HG03060 (cell line): Measurements from ENCODE around the gene CACNA1D.

Source experiments
- ATAC-seq: cut with Tn5 transposase; IDR thresholded peaks from one replicate; pipeline ENCODE4 v1.9.1; 2021; ENCODE audit warnings: low read depth, moderate number of reproducible peaks; ENCODE audit not compliant: unreplicated experiment

The CACNA1D gene

DNA sequence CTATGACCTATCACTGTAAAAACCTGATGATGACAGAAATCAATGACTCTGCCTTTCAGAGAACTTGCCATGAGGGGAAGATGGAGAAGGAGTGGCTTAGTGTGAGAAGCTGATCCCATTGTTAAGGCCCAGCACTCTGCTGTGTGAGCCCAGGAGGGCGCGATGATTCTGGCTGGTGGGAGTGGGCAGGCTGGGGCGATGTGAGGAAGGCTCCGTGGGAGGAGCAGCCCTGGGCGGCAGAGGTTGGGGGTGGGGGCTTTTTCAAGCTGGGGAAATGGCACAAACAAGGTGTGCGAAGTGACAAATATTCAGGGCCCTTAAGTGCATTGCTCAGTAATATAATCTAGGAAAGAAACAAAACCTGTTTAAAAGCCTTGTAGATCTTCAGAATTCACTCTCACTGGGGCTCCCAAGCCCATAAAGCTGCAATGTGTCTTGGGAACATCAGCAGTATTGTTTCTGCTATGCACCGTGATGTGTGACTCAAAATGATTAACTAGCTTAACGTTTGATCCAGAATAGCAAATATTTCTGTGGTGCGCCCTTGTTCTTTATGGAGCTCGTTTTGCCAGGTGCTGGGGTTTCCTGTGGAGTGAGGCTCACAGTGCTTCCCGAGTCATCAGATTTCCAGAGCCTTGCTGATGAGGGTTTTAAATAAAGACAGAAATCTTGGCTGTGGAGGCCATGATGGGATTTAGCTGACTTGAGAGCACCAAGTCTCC is 210.8 kb downstream of the CACNA1D start:
- ATAC-seq: no peak

DNA sequence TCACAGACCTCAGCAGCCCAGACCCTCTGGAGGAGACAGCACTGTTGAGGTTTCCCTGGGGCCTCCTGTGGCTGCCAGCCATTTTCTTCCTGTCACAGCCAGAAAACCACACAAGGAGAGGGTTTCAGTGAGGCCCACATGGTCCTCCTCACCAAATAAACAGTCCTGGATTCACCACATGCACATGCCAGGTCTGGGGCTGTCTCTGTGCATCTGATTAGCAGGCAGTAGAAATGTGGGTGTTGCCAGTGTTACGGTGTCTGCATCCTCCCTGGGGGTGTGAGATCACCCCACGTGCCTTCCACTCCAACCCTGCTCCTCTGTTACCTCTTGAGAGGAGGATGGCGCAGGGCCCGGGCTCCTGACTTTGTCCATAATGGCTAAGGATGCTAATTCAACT is 211.4 kb downstream of the CACNA1D start:
- ATAC-seq: no peak

DNA sequence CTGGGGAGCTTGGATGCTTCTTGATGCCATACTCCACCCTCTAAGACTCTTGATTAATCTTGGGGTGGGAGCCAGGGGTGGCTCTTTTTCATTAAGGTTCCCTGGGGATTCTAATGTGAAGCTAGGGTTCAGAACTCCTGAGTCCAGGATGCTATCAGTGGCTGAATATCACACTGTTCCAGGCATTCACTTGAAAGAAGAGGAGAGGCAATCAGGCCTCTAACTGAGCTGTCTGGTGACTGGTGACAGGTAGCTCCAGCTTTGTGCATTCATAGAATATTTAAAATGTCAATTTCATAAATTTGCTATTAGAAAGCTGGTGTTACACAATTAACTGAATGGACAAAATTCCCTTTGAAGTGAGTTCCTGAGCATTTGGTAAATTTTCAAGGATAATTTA is 212.8 kb downstream of the CACNA1D start:
- no peak for ATAC-seq

DNA sequence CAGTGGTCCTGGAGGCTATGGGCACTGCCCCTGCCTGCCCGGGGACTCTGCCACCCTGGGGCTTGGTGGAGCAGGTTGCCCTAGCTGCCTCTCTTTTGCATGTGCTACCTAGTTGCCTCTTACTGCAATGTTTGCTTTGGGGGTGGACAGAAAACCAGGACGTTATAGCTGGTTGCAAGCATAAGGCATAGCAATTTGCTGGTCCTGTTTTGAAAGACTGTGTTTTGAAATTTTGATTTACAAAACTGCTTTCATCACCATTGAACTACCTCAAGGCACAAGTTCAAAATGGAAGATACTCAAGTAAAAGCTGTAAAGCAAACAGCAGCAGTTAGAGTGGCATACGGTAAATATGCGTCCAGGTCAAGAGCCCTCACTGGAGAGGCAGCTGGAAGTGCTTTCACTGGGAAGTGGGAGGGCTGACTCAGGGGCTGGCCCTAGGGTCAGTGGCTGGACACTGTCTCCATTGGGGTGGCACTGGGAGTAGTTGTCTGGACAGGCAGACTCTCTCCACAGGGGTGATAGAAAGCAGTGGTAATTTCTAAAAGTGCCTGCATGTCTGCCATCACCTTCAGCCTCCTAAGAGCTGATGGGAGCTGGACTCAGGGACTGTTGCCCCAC is 213.7 kb downstream of the CACNA1D start:
- no peak for ATAC-seq

DNA sequence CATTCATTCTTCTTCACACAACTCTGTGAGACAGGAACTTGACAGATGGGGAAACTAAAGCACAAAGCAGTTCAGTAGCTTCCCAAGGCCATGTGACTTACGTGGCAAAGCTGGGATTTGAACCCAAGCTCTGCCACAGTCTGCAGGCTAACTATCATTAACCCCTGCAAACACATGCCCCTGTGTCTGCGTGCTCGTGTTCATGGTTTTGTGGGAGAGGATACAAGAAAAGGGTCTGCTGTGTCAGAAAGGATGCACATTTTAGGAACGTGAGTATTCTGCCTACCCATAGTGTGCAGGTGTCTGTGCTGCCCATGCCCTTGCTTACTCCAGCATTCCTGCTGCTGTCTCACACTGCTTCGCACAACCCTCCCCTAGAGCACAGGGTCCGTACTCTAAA is 214.8 kb downstream of the CACNA1D start:
- no peak for ATAC-seq

DNA sequence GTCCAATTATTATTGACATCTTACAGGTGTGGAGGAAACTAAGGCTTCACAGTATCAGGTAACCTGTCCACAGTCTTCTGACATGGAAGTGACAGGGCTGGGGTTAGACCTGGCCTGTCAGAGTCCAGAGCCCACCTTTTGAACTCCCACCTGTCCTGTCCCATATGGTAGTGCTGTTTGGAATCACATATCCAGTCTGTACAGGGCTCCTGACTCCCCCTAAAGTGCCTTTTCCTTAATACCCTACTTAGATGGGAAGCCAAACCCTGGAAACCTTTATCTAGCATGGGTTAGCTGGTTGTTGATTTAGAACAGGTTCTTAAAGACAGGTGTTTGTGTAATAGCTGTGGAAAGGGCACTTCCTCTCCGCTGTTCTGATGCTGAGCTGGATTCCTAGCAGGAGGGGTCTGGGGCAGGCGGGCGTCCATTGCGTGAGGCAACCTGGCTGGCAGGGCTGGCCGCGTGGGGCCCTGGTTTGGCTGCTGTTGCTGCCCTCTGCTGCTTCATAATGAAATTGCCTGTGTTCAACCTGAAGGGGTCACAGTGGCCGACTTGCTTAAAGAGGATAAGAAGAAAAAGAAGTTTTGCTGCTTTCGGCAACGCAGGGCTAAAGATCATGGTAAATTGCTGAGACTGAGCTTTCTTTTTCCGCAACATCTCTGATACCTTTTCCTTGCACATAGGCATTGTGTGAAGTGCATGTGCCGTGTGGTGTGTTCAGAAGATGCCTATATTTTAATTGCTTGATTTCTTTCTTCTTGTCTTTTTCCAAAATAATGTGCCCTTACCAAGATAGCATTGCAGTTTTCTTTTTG is 215.7 kb downstream of the CACNA1D start:
- no peak for ATAC-seq

DNA sequence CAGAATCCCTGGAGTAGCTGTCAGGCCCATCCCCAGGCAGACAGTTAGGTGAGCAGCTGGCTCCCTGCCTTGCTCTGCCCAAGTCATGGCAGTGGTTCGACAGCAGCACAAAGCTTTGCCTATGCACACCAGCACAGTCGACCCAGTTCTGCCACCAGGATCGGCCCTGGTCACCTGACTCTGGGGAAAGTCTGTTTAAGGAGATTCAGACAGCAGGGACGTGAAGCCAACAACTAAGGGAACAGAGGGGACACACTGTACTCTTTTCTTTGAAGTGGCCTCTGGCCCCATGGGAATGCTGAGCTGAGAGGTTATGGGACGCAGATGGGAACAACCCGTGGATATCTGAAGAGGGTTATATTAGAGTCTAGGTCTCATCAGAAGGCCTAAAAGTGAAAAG is 217.0 kb downstream of the CACNA1D start:
- no peak for ATAC-seq

DNA sequence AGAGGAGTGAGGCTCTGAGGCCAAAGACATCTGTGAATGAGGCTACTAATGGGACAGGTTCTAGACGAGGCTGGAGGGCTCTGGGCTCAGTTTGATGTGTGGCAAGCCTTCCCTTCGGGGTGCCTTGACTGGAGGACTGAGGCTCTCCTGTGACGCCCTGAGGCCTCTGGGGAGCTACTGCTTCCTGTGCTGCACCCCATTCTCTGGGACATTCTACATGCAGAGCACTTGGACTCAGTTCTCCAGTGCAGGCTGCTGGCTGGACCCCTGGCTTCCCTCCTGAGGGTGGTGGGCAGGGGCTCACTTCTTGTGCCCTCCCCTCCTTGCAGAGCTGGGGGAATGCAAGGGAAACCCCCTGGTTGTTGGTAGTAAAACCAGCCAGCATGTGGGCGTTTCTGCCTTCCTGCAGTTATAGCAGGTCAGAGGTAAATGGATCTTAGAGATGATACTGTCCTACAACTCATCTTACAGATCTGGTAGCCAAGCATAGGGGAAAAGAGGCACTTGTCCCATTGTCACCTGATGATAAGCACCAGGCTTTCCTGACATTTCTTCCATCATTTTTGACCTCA is 218.5 kb downstream of the CACNA1D start:
- ATAC-seq: no peak

DNA sequence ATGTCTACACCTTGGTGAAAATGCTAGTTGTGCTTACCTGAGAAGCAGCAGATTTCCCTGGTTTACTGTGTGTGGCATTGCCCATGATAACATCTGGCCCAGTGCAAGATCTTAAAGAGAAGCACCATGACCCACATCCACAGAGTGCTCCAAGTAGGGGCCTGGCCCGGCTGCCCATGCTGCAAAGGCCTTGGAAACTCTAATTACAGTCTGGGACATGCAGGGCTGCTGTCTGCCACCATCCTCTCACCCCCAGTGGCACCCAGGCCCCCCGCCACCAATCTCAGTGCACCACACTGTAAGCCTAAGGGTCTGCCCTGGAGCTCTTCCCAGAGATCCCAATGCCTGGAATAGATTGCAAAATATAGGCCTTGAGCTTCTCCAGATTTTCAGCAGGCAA is 219.2 kb downstream of the CACNA1D start:
- no peak for ATAC-seq

DNA sequence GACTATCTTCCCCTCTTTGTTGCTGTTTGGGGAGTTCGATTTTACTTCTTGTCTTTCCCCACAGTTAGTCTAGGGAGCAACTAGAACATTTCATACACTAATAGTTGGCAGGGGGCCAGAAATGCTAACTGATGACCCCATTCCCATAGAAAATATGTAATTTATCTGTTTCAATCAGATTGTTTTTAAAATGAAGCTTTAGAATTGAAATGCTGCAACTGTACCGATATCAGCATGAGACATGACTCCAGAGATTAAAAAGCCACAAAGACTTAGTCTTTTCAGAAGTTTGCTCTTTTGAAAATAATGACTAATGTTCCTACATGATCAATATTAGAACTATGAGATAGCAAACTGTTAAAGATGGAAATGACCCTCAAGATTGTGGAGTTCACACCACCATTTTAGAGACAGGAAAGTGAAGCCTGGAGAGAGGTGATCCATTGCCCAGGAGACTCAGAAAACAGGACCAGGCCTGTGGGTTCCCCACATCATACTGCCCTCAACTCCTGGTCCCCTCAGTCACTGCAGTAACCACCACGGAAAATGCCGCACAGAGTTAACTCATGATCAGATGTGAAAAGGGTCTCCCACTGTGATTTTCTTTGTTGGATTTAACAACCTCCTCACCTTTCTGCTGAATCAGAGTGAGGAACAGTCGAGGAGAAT is 221.5 kb downstream of the CACNA1D start:
- no peak for ATAC-seq

DNA sequence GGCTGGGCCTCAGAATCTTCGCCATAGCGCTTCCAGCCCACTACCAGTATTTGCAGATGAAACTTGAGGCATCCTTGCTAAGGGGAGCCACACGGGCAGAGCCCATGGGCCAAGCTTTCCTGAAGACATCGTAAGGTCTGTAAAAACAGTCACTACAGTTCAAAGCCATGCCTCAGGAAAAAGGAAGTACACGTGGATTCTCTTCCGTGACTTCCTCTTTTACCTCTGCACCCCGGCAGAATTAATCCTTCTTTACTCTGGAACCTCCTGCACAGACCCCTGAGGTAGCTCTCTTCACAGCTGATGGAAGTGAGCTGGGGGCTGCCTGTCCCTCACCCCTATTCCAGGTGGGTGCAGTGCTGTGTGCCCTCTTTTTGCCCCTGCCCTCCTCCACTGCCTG is 222.6 kb downstream of the CACNA1D start:
- no peak for ATAC-seq

DNA sequence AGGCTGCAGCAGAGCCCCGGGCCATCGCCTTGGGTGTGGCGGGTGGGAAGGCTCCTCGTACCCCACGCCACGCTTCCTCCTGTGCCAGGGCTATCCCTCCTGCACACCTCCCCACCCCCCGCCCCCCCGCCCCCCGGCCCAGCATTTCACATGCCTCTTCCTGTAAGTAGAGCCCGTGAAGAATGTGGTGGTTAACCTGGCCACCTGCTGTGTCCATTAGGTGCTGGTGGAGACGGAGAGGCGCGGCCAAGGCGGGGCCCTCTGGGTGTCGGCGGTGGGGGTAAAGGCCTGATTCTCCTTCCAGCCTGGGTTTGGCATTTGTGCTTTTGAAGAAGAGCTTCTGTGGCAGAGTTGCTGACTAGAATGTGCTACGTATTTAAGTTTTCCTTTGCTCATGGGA is 224.1 kb downstream of the CACNA1D start:
- no peak for ATAC-seq

DNA sequence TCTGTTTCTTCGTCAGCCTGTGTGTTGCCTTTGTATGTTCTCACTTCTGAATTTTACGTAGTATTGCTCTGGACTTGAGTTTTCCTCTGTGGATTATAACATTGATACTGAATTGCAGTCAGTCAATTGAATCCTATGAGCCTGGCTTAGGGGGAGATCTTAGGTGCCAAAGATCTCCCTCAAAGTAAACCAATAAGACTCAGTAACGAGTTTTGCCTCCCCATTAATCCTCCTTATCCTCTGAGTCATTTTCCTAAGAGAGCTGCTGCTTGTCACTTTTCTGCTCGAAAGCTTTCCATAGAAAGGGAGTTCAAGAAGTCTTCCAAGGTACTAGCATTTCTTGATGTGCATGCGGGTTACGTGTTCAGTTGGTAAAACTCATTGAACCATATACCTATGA is 225.4 kb downstream of the CACNA1D start:
- ATAC-seq: no peak

DNA sequence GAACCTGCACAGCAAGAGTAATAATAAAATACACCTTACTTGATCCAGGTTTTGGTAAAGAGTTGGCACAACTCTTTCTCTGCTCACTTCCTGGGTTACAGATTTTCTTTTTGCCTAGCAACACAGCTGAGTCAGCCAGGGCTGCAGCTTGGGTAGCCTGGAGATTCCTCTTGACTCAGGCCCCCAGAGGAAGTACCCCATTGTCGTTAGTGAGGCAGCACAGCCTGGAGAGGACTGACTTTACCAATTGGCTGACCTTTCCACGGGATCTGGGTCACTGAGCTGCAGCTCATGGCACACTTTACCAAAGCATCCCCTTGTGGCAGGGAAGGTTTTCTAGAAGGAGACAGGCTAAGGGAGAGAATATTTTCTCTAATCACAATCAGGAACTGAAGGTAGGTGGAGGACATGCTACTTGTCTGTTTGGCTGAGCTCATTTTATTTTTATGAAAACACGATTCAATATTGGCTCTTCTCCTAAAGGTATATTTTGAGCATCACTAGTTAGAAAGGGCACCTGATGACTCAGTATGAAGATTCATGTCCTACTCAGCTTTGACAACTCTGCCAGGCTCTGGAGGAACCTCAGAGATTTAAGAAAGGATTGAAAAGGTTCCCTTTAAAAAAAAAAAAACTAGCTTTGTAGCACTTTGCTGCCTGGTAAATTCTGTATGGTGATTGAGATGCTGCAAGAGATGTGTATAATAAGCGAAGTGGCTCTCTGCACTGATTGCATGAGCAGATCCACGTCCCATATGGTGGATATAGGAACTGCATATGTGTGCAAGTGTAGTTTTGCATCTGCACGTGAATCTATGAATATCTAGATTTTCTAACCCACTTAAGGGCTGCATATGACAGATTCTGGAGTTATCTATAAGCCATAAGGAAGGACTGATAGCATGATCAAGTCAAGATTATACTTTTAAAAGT is 227.0 kb downstream of the CACNA1D start:
- ATAC-seq: no peak

DNA sequence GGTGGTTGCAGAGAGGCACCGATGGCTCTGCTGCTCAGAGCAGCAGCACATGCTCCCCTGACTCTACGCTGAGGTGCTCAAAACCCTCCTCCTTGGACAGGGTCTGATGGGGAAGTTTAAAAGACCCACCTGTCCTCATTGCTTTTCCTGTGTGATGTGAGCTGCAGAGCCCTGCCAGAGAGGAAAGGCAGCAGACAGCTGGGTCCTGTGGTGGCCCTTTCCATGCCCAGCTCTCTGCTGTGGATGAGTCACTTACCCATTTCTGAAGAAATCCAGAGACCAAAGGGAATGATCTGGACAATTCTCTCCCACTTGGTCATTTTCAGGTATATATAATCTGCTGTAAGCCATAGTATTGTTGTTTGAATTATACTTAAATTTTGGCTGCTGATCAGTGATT is 230.2 kb downstream of the CACNA1D start:
- no peak for ATAC-seq

DNA sequence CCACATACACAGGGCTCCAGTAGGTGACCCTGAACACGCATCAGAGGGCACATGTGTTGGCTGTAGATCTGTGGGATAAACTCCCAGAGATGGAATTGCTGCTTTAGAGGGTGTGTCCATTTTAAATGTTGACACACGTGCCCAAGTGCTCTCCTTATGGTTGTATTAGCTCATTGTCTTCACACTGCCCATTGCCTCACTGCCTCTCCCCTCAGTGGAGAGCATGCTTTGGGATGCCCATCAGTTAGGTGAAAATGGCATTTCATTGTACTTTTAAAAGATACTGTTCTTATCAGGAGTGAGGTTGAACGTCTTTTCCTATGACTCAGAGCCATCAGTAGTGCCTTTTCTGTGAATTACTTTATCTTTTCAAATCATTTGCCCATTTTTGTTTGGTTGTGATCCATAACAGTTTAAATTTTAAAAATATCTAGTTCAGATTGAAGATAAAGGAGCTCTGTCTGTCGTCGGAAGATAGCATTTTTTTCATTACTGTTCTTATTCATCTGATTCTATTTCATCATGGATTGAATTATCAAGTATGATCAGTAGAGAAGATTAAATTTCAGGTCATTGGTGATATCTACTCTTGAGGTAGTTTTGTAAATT is 231.1 kb downstream of the CACNA1D start:
- ATAC-seq: no peak

DNA sequence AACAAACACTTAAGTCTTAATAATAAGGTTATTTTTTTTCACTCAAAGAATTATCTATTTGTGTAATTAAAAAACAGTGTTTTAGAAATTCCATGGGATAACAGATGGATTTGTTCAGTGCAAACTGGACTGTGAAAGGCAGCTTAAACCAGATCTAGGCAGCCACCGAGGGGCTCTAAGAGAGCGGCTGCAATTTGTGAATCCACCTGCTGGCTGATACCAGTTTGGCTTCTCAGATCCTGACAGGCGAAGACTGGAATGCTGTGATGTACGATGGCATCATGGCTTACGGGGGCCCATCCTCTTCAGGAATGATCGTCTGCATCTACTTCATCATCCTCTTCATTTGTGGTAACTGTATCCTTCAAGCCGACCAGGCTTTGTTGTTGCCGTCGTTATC is 232.2 kb downstream of the CACNA1D start:
- ATAC-seq: no peak

DNA sequence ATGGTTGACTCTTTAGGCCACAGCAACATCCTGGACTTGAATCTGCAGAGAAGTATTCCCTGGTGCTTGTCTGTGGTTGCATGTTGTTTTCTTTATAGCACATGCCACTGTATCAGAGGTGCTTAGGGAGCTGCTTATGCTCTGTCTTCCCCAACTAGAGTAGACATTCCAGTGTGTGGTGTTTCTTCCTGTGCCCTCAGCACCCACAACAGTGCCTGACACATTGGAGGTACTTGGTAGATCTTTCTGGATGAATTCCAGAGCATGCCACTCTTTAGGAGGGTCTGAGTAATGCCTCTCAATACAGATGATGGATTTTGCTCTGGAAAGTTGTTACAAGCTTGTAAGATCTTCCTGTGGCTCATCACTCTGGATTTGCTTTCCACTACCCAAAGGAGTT is 234.2 kb downstream of the CACNA1D start:
- ATAC-seq: no peak

DNA sequence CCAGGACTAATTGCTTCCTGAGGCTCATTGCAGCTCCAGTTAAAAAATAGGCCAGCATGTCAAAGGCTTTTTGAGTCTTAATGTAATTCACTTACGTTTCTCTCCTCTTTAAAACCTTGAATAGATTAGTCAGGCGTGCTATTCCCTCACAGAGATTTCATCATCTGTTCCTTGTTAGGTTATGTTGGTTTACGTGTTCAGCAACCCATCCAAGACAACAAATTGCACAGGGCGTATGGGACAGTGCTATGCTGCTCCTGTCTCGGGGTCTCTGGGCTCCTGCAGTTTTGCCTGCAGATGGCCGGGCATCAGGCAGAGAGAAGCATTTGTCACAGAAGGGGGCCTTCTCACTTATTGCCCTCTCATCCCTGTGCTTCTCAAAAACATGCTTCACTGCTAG is 234.7 kb downstream of the CACNA1D start:
- no peak for ATAC-seq
